ENCODE data around the gene PPEF1.
"Not testable (repeated sequence)": the region's sequence is repeated elsewhere in the genome, so short reads cannot be mapped to it uniquely, and the experiment has no call there.

Gene PPEF1

GRCh38 chrX:18799911-18800310 is 92.5 kb downstream of the PPEF1 start:
- Histone ChIP-seq H3K27me3 (peaks cover 0 to 46% (median 29%) of the 10 kb centered on the region in 11 experiments; a peak in 19 of 22 replicates), H3K9ac (no peak overlapping the region), H3K36me3 (no peaks in the 10 kb centered on the region), H3K27ac (no peak overlapping the region), H3K4me3 (no peak overlapping the region), H4K20me1 (no peaks in the 10 kb centered on the region), H3K4me1 (no peaks in the 10 kb centered on the region), H3K9me3 (replicated peaks in 1 of 11) (0 out of 22 replicates have a peak, but pooled peaks cover 0 to 4% (median 0%) of the 10 kb centered on the region in 11 experiments), H3K4me2 (no peak overlapping the region)
- TF ChIP-seq Cebpa-rat (IDR thresholded peaks at IDR 0.05), result no peak

- Histone ChIP-seq H3K4me3 (no peak overlapping the region), H3K27ac (no peak overlapping the region), H3K4me2 (no peak overlapping the region), H3K9ac (no peak overlapping the region), H4K20me1 (no peaks in the 10 kb centered on the region), H3K27me3 (peaks cover 0 to 31% (median 4%) of the 10 kb centered on the region in 11 experiments; a peak in 11 of 22 replicates), H3K9me3 (replicated peaks in 1 of 11) (no peaks in the 10 kb centered on the region), H3K36me3 (no peaks in the 10 kb centered on the region), H3K4me1 (no peaks in the 10 kb centered on the region)
- TF ChIP-seq Cebpa-rat (IDR thresholded peaks at IDR 0.05), result no peak
Observed at GRCh38 chrX:18809641-18810040, 102.2 kb downstream of the PPEF1 start.

DNA sequence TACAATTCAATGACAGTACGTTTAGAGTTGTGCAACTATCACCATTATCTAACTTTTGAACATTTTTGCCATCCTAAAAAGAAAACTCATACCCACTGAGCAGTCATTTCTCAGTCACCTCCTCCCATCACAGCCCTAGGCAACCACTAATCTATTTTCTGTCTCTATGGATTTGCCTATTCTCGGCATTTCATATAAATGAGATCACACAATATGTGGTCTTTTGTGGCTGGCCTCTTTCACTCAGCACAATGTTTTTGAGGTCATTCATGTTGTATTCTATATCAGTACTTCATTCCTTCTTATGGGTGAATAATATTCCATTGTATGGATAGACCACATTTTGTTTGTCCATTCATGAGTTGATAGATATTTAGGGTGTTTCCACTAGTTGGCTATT is 103.0 kb downstream of the PPEF1 start:
- Histone ChIP-seq H4K20me1 (no peaks in the 10 kb centered on the region), H3K27ac (no peak overlapping the region), H3K4me3 (no peak overlapping the region), H3K27me3 (peaks cover 0 to 34% (median 4%) of the 10 kb centered on the region in 11 experiments; a peak in 12 of 22 replicates), H3K4me1 (no peaks in the 10 kb centered on the region), H3K4me2 (no peak overlapping the region), H3K36me3 (no peaks in the 10 kb centered on the region), H3K9ac (no peak overlapping the region), H3K9me3 (replicated peaks in 1 of 11) (no peaks in the 10 kb centered on the region)
- no peak for TF ChIP-seq Cebpa-rat (IDR thresholded peaks at IDR 0.05)

- peaks cover 0 to 5% (median 0%) of the 10 kb centered on the region in 11 experiments; a peak in 1 of 22 replicates for H3K27me3 ChIP-seq
- TF ChIP-seq Cebpa-rat (IDR thresholded peaks at IDR 0.05), result no peak
- peaks cover 0 to 6% (median 0%) of the 10 kb centered on the region in 11 experiments; a peak in 2 of 22 replicates for H3K9me3 ChIP-seq (replicated peaks in 1 of 11)
- H4K20me1 ChIP-seq, result no peaks in the 10 kb centered on the region
- H3K27ac ChIP-seq, result no peak overlapping the region
- no peaks in the 10 kb centered on the region for H3K36me3 ChIP-seq
- no peaks in the 10 kb centered on the region for H3K4me1 ChIP-seq
- H3K4me2 ChIP-seq, result no peak overlapping the region
- H3K4me3 ChIP-seq, result no peak overlapping the region
- H3K9ac ChIP-seq, result no peak overlapping the region
Observed at GRCh38 chrX:18825375-18825774, 117.9 kb downstream of the PPEF1 start.

GRCh38 chrX:18828832-18829404 is 121.5 kb downstream of the PPEF1 start:
- Histone ChIP-seq H3K27ac (no peak overlapping the region), H3K36me3 (no peaks in the 10 kb centered on the region), H3K9me3 (replicated peaks in 1 of 11) (peaks cover 0 to 6% (median 0%) of the 10 kb centered on the region in 11 experiments; a peak in 2 of 22 replicates), H4K20me1 (no peaks in the 10 kb centered on the region; a peak in 1 of 22 replicates), H3K9ac (no peak overlapping the region), H3K4me1 (no peaks in the 10 kb centered on the region), H3K4me3 (no peak overlapping the region), H3K4me2 (no peak overlapping the region), H3K27me3 (peaks cover 0 to 21% (median 6%) of the 10 kb centered on the region in 11 experiments; a peak in 9 of 22 replicates)
- TF ChIP-seq Cebpa-rat (IDR thresholded peaks at IDR 0.05), result no peak

DNA sequence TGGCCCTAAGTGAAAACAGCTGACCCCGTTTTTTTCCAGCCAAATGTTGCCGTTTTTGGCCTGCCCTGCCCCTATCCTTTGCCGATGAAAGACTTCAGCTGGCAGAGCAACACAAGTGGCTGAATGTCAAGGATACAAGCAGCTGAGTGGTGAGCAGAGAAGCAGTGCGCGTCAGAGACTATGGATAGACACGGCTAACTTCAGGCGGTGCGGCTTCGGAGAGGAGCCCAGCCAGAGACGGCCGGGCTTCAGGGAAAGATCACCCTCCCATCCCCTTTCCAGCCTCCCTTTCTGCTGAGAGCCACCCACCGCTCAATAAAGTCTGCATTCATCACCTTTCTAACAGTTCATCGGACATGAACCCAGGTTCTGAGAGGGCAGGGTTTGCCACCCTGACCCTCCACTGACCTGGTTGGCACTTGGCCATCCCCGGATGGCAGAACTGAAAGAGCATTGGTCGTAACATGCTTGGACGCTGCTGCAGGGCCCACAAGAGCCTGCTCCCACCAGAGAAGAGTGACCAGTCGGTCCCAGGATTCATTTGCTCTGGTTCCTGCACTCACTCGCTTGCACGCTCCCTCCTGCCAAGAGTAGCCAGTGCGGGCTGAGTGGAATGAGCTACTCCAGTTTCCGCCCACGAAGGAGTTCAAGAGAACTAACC is 125.8 kb downstream of the PPEF1 start:
- peaks cover 0 to 21% (median 6%) of the 10 kb centered on the region in 11 experiments; a peak in 9 of 22 replicates for H3K27me3 ChIP-seq
- H3K4me2 ChIP-seq, result no peak overlapping the region
- no peak overlapping the region for H3K9ac ChIP-seq
- no peaks in the 10 kb centered on the region; a peak in 1 of 22 replicates for H4K20me1 ChIP-seq
- no peak overlapping the region for H3K27ac ChIP-seq
- no peaks in the 10 kb centered on the region for H3K4me1 ChIP-seq
- H3K36me3 ChIP-seq, result no peaks in the 10 kb centered on the region
- no peak for TF ChIP-seq Cebpa-rat (IDR thresholded peaks at IDR 0.05)
- no peak overlapping the region for H3K4me3 ChIP-seq
- peaks cover 0 to 6% (median 0%) of the 10 kb centered on the region in 11 experiments; a peak in 1 of 22 replicates for H3K9me3 ChIP-seq (replicated peaks in 1 of 11)

DNA sequence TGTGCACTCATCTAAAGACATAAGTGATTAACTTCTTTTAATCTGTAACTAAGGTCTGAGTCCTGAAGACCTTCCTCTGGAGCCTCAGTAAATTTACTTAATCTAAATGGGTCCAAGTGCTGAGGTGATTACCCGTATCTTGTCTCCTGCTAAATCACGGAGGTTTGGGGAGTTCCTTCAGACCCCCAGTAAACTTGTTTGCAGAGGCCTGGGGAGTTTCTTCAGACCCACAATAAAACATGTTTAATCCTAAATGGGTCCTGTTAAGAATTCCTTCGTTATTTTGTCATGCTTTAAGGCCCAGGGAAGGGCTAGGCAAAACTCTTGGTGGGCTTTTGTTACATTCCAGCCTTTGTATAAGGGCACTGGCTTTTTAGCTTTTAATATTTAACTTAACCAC is 140.5 kb downstream of the PPEF1 start:
- not testable (repeated sequence) for H3K4me3 ChIP-seq, H3K9ac ChIP-seq, H4K20me1 ChIP-seq, H3K27ac ChIP-seq, H3K36me3 ChIP-seq, H3K4me2 ChIP-seq, H3K4me1 ChIP-seq
- Histone ChIP-seq H3K27me3 (peaks cover 7 to 42% (median 25%) of the 10 kb centered on the region in 11 experiments; a peak in 20 of 22 replicates), H3K9me3 (replicated peaks in 1 of 11) (peaks cover 33 to 47% (median 44%) of the 10 kb centered on the region in 11 experiments)

DNA sequence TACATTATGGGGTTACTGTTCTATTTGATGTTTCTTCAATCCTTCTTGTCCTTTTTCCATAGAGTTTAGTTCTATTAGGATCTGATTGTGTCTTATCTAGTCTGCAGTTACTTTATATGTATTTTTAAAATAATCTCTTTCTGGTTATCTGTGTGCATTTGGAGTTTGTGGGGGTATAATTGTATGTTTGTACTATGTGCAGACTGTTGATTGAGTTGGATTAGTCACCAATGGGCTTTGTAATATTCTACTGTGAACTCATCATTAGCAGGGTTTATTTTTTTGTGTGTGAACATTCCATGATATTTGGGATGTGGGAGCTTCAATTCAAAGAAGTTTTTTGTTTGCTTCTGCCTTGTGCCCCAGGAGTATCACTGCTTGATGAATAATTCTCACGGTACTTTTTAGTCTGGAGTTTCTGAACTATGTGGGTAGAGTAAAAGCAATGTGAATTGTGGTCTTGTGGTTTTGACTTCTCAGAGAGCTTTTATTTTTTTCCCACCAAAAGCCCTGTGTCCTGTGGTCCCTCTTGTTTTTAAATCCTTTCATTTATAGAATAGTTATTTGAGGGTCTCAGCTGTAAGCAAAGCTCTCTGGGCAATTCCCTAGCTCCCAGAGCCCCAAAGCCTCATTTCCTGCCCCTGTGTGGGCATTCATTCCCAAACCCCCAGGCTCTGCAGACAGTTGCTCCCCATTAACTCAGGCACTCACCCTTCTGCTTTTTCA is 148.6 kb downstream of the PPEF1 start:
- peaks cover 3 to 16% (median 11%) of the 10 kb centered on the region in 10 experiments; a peak in 19 of 20 replicates for H3K4me1 ChIP-seq
- H3K4me2 ChIP-seq, result peak overlapping the region in 10 of 11 experiments; percentile 6 to 47 (median 34); a peak in 14 of 22 replicates
- no peaks in the 10 kb centered on the region for H3K36me3 ChIP-seq
- H3K9ac ChIP-seq, result no peak overlapping the region
- H3K4me3 ChIP-seq, result no peak overlapping the region
- no peaks in the 10 kb centered on the region for H4K20me1 ChIP-seq
- H3K27ac ChIP-seq, result no peak overlapping the region
- no peak for TF ChIP-seq Cebpa-rat (IDR thresholded peaks at IDR 0.05)
- H3K9me3 ChIP-seq (replicated peaks in 1 of 11), result peaks cover 3 to 16% (median 9%) of the 10 kb centered on the region in 11 experiments; a peak in 13 of 22 replicates
- peaks cover 0 to 18% (median 9%) of the 10 kb centered on the region in 11 experiments; a peak in 10 of 22 replicates for H3K27me3 ChIP-seq

- Histone ChIP-seq H3K4me2 (peak overlapping the region in 10 of 11 experiments; percentile 6 to 47 (median 34); a peak in 13 of 22 replicates), H3K36me3 (no peaks in the 10 kb centered on the region), H3K4me3 (no peak overlapping the region), H3K9me3 (replicated peaks in 1 of 11) (peaks cover 3 to 16% (median 9%) of the 10 kb centered on the region in 11 experiments; a peak in 13 of 22 replicates), H3K27me3 (peaks cover 0 to 16% (median 8%) of the 10 kb centered on the region in 11 experiments; a peak in 9 of 22 replicates), H4K20me1 (no peaks in the 10 kb centered on the region), H3K27ac (no peak overlapping the region), H3K4me1 (peaks cover 3 to 16% (median 11%) of the 10 kb centered on the region in 10 experiments; a peak in 19 of 20 replicates), H3K9ac (no peak overlapping the region)
- no peak for TF ChIP-seq Cebpa-rat (IDR thresholded peaks at IDR 0.05)
Observed at GRCh38 chrX:18856645-18856997, 149.2 kb downstream of the PPEF1 start.
